ENCODE data around the gene MCM3. TPM values are rescaled to one million over a fixed set of nuclear protein-coding genes. Genes with fewer than 3 reads are reported as not detected.

Gene MCM3
- total RNA-seq, 1 donor from 2014 or later = 27.4 TPM

GRCh38 chr6:52260634-52261033 lies 23.9 kb downstream of the MCM3 start:
- intact Hi-C loops (cut with DNase I) = no loop called here
- ATAC-seq (no peak), DNase-seq (ENCODE audit: low spot score) (no peak)

- no peak for ATAC-seq
- intact Hi-C loops (cut with DNase I) = no loop called here
- DNase-seq (ENCODE audit: low spot score) = no peak
These were observed 29.1 kb downstream of the MCM3 start for GRCh38 chr6:52255434-52255833.

GRCh38 chr6:52254731-52255378 lies 29.7 kb downstream of the MCM3 start:
- ATAC-seq = no peak
- intact Hi-C loops (cut with DNase I) = no loop called here
- DNase-seq (ENCODE audit: low spot score) = no peak

- DNase-seq (ENCODE audit: low spot score) (no peak), ATAC-seq (no peak)
- intact Hi-C loops (cut with DNase I) = no loop called here
These were observed 31.0 kb downstream of the MCM3 start for GRCh38 chr6:52253494-52253893.

- no peak for DNase-seq (ENCODE audit: low spot score)
- ATAC-seq = no peak
- intact Hi-C loops (cut with DNase I) = no loop called here
These were observed 33.4 kb downstream of the MCM3 start for GRCh38 chr6:52251113-52251512.

- no peak for ATAC-seq
- intact Hi-C loops (cut with DNase I) = no loop called here
- DNase-seq (ENCODE audit: low spot score) = no peak
These were observed 35.5 kb downstream of the MCM3 start for GRCh38 chr6:52249078-52249477.

- intact Hi-C loops (cut with DNase I) = no loop called here
These were observed 39.1 kb downstream of the MCM3 start for GRCh38 chr6:52245425-52245824.

GRCh38 chr6:52244400-52244799 lies 40.1 kb downstream of the MCM3 start, which contains the start of gene IL17F:
Gene IL17F (minus strand): TSS chr6:52244500. CDS start chr6:52244429, 71 bp downstream.
- no peak for DNase-seq (ENCODE audit: low spot score)
- no peak for ATAC-seq
- intact Hi-C loops (cut with DNase I) = no loop called here

More at GRCh38 chr6:52245425-52245824, 39.1 kb downstream of the MCM3 start:
- no peak for DNase-seq (ENCODE audit: low spot score)
- no peak for ATAC-seq

GRCh38 chr6:52243282-52243893 lies 41.2 kb downstream of the MCM3 start:
- DNase-seq (ENCODE audit: low spot score) (no peak), ATAC-seq (no peak)
- intact Hi-C loops (cut with DNase I) = no loop called here

- no peak for ATAC-seq
- intact Hi-C loops (cut with DNase I) = no loop called here
- DNase-seq (ENCODE audit: low spot score) = no peak
These were observed 42.7 kb downstream of the MCM3 start for GRCh38 chr6:52241819-52242218.

- ATAC-seq (no peak), DNase-seq (ENCODE audit: low spot score) (no peak)
- intact Hi-C loops (cut with DNase I) = no loop called here
These were observed 50.3 kb downstream of the MCM3 start for GRCh38 chr6:52233975-52234823.

- intact Hi-C loops (cut with DNase I) = no loop called here
- DNase-seq (ENCODE audit: low spot score) (no peak), ATAC-seq (no peak)
These were observed 51.5 kb downstream of the MCM3 start for GRCh38 chr6:52233005-52233404.

GRCh38 chr6:52231406-52232127 lies 53.0 kb downstream of the MCM3 start:
- DNase-seq (ENCODE audit: low spot score) (no peak), ATAC-seq (no peak)
- intact Hi-C loops (cut with DNase I) = no loop called here

- intact Hi-C loops (cut with DNase I) = no loop called here
- DNase-seq (ENCODE audit: low spot score) = no peak
- ATAC-seq = no peak
These were observed 53.9 kb downstream of the MCM3 start for GRCh38 chr6:52230685-52231084.

GRCh38 chr6:52227495-52227894 lies 57.0 kb downstream of the MCM3 start:
- DNase-seq (ENCODE audit: low spot score) = no peak
- intact Hi-C loops (cut with DNase I) = no loop called here
- no peak for ATAC-seq

GRCh38 chr6:52221302-52221701 lies 63.2 kb downstream of the MCM3 start:
- DNase-seq (ENCODE audit: low spot score) = no peak
- intact Hi-C loops (cut with DNase I) = loop anchor here (5.0 kb wide), 1 partner anchor 834 kb away; no protein-coding TSS in a partner anchor
- ATAC-seq = no peak

GRCh38 chr6:52217761-52218160 lies 66.8 kb downstream of the MCM3 start:
- intact Hi-C loops (cut with DNase I) = no loop called here
- ATAC-seq (no peak), DNase-seq (ENCODE audit: low spot score) (no peak)

- intact Hi-C loops (cut with DNase I) = no loop called here
- ATAC-seq = no peak
These were observed 67.5 kb downstream of the MCM3 start for GRCh38 chr6:52216932-52217575.

GRCh38 chr6:52215787-52216186 lies 68.8 kb downstream of the MCM3 start:
- intact Hi-C loops (cut with DNase I) = no loop called here
- ATAC-seq (no peak), DNase-seq (ENCODE audit: low spot score) (no peak)

More at GRCh38 chr6:52216932-52217575, 67.5 kb downstream of the MCM3 start:
- no peak for DNase-seq (ENCODE audit: low spot score)
